HFFc6 (cell line): Measurements from ENCODE around the gene TADA2B. TPM values are rescaled to one million over a fixed set of nuclear protein-coding genes. Genes with fewer than 3 reads are reported as not detected.

Experiments
- DNase-seq: peaks from one replicate; pipeline ENCODE4 v3.0.0-alpha.2; 2018
- H3K27ac Mint-ChIP-seq: 2 replicates; pipeline ENCODE4 v1.8.0; 2020; ENCODE audit warnings: mild to moderate bottlenecking, mixed read lengths
- H3K27me3 Mint-ChIP-seq: 2 replicates; pipeline ENCODE4 v1.8.0; 2021; ENCODE audit warnings: mild to moderate bottlenecking, moderate library complexity, mixed read lengths; ENCODE audit not compliant: insufficient read depth
- H3K36me3 Mint-ChIP-seq: 2 replicates; pipeline ENCODE4 v1.8.0; 2021; ENCODE audit warnings: low read depth, mixed read lengths
- H3K4me1 Mint-ChIP-seq: 2 replicates; pipeline ENCODE4 v1.8.0; 2020; ENCODE audit warnings: low read depth, mixed read lengths
- H3K4me3 Mint-ChIP-seq: 2 replicates; pipeline ENCODE4 v1.8.0; 2020; ENCODE audit warnings: mild to moderate bottlenecking, moderate library complexity, mixed read lengths
- H3K9me3 Mint-ChIP-seq: 2 replicates; pipeline ENCODE4 v1.8.0; 2020; ENCODE audit warnings: mild to moderate bottlenecking, mixed read lengths
- total RNA-seq, 6 experiments: library from RNA; stranded (reverse); fragmentation: NEBNext Ultra II Directional; extraction: Animal tissue kit (Norgen Biotek cat#: 25700); gene quantifications; 2 replicates in 1 of 6; 3 replicates in 5 of 6; pipeline ENCODE4 v1.2.3, GENCODE V29; 2021
- TF ChIP-seq, protein P1 (sequence below): fragments of 200-600 bp; sonication (generic); IDR thresholded peaks from 2 replicates; pipeline ENCODE4 v1.5.0; 2021; ENCODE audit warnings: antibody characterized with exemption, mild to moderate bottlenecking

Gene TADA2B
- total RNA-seq, 6 experiments from 2014 or later, result 15.5 to 19.9 (median 17.9) TPM

DNA sequence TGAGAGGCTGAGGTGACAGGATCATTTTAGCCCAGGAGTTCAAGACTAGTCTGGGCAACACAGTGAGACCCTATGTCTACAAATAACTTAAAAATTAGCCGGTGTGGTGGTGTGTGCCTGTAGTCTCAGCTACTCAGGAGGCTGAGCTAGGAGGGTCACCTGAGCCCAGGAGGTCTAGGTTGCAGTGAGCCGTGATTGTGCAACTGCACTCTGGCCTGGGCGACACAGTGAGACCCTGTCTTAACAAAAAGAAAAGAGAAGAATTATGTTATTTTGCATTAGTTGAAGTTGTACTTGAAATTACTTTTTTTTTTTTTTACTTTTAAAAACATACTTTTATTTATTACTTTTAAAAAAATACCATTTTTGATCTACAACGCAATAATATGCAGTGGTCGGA, 21.8 kb upstream of the TADA2B start:
- Mint-ChIP-seq H3K9me3 (no peaks in the 10 kb centered on the region), H3K4me1 (peaks cover 34% of the 10 kb centered on the region), H3K27me3 (no peaks in the 10 kb centered on the region), H3K27ac (peak overlapping the region; percentile 91), H3K4me3 (no peak overlapping the region), H3K36me3 (peaks cover 18% of the 10 kb centered on the region; the same call in 1 of the 2 replicates)
- no peak for DNase-seq
- TF ChIP-seq, protein P1, sequence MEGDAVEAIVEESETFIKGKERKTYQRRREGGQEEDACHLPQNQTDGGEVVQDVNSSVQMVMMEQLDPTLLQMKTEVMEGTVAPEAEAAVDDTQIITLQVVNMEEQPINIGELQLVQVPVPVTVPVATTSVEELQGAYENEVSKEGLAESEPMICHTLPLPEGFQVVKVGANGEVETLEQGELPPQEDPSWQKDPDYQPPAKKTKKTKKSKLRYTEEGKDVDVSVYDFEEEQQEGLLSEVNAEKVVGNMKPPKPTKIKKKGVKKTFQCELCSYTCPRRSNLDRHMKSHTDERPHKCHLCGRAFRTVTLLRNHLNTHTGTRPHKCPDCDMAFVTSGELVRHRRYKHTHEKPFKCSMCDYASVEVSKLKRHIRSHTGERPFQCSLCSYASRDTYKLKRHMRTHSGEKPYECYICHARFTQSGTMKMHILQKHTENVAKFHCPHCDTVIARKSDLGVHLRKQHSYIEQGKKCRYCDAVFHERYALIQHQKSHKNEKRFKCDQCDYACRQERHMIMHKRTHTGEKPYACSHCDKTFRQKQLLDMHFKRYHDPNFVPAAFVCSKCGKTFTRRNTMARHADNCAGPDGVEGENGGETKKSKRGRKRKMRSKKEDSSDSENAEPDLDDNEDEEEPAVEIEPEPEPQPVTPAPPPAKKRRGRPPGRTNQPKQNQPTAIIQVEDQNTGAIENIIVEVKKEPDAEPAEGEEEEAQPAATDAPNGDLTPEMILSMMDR, result no peak

DNA sequence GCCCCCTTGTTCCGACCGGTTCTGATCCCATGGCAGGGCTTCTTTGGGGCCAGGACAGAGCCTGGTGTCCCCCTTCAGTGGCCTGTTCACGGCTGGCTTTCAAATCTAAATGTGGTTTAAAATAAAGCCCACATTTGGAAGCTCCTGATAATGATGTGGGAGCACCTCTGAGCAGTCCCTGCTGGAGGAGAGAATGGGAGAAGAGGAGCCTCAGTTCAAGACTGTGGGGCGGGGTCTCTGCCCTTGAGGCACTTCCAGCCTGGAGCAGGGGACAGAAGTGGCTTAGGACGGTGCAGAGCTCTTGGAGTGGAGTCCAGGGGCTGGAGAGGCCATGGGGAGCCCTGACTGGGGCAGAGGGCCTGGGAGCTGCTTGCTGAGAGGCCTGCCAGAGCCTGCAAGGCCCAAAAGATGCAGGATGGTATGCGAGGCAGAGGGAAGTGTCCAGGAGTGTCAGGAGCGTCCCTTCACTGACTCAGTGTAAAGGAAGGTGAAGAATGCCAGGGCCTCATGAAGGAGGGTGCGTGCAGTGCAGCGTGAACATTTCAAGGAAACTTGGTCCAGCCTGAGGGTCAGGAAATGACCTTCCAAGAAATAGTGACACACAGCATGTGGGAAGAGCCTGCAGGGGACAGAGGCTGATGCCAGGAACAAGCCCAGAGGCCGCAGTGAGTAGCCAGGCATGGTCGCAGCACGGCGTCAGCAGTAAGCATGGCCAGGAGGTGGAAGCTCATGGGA, 21.1 kb upstream of the TADA2B start:
- TF ChIP-seq, protein P1, result no peak; the same call in 1 of the 2 replicates
- peak overlapping the region; percentile 91 for H3K27ac Mint-ChIP-seq
- peaks cover 34% of the 10 kb centered on the region for H3K4me1 Mint-ChIP-seq
- H3K27me3 Mint-ChIP-seq, result no peaks in the 10 kb centered on the region
- H3K36me3 Mint-ChIP-seq, result peaks cover 21% of the 10 kb centered on the region; the same call in 1 of the 2 replicates
- peak overlapping the region; percentile 60 for H3K4me3 Mint-ChIP-seq
- DNase-seq, result peak; percentile 96
- H3K9me3 Mint-ChIP-seq, result no peaks in the 10 kb centered on the region

DNA sequence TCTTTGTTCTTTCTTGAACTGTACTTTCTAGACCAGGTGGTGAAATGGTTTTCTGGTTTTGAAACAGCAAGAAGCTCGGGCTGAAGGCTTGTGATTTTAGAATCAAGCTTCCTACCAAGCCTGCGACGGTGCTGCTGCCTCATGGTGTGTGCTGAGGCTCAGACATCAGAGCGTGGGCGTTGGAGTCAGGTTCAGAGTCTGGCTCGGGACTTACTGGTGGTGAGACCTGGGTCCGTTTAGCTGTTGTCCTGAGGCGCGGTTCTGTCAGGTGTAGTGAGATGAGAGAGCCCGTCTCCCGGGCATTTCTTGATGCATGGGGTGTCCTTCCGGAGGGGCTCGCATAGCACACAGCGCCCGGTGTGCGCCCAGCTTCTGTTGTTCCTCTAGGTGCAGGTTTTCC, 19.7 kb upstream of the TADA2B start:
- Mint-ChIP-seq H3K4me3 (no peak overlapping the region), H3K9me3 (no peaks in the 10 kb centered on the region), H3K27ac (peak overlapping the region; percentile 91), H3K4me1 (peaks cover 34% of the 10 kb centered on the region), H3K36me3 (peaks cover 25% of the 10 kb centered on the region; the same call in 1 of the 2 replicates), H3K27me3 (no peaks in the 10 kb centered on the region)
- TF ChIP-seq, protein P1, result no peak
- no peak for DNase-seq

DNA sequence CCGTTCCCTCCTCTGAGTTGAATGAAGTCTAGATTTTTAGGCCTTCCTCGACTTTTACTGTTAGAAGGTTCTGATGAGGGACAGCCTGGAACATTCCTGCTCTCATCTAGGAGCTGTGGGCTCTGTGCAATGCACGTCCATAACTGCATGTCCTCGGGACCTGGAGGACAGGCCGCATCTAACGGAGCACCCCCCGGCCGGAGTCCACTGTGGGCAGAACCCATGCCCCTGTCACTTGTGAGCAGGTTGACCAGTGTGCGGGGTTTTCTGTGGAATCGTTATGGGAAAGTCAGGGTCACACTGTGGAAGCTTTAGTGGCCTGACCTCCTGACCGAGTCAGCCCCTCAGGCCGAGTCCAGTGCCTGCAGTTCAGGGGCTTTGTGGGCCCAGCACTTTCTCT, 19.3 kb upstream of the TADA2B start:
- peak overlapping the region; percentile 91; the same call in 1 of the 2 replicates for H3K27ac Mint-ChIP-seq
- peaks cover 22% of the 10 kb centered on the region; the same call in 1 of the 2 replicates for H3K36me3 Mint-ChIP-seq
- H3K9me3 Mint-ChIP-seq, result no peaks in the 10 kb centered on the region
- H3K27me3 Mint-ChIP-seq, result no peaks in the 10 kb centered on the region
- no peak for DNase-seq
- TF ChIP-seq, protein P1, result no peak
- no peak overlapping the region for H3K4me3 Mint-ChIP-seq
- H3K4me1 Mint-ChIP-seq, result peaks cover 38% of the 10 kb centered on the region

DNA sequence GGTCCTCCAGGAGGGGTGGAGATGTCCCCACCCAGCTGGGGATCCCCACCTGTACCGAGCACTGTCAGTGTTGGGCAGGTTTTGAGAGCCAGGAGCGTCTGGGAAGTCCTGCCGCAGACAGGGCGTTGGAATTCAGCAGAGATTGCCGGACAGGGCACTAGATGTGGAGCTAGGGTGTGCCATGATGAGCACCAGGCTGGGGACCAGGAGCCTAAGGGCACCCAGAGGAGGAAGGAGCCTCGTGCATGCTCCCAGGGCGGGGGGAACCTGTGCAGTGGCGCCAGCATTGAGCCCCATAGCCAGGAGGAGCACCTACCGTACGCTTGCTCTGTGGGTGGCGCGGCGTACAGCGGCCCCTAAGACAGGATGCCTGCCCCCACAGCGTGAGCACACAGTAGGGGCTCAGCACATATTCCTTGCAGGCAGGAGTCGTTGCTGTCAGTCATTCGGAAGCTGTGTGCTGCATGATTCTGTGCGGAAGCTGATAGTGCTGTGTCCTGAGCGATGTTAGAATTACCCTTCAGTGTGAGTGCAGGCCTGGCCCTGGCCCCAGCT, 18.8 kb upstream of the TADA2B start:
- H3K9me3 Mint-ChIP-seq, result no peaks in the 10 kb centered on the region
- no peaks in the 10 kb centered on the region for H3K27me3 Mint-ChIP-seq
- peaks cover 42% of the 10 kb centered on the region for H3K4me1 Mint-ChIP-seq
- TF ChIP-seq, protein P1, result no peak
- H3K27ac Mint-ChIP-seq, result no peak overlapping the region
- DNase-seq, result no peak
- H3K36me3 Mint-ChIP-seq, result peaks cover 18% of the 10 kb centered on the region; the same call in 1 of the 2 replicates
- H3K4me3 Mint-ChIP-seq, result no peak overlapping the region
